Measurements from ENCODE around the gene EMC9. TPM values are rescaled to one million over a fixed set of nuclear protein-coding genes. Genes with fewer than 3 reads are reported as not detected.

EMC9 gene
- total RNA-seq, 3 donors from 2014 or later (not counting 1 experiment from before 2014, with no cell fraction given): 9.3 to 12.3 (median 12.0) TPM

GRCh38 chr14:24121210-24121609 lies 20.2 kb downstream of the EMC9 start:
- no peak for TF ChIP-seq CTCF (IDR thresholded peaks at IDR 0.05)
- ATAC-seq (no peak), DNase-seq (no peak)
- Mint-ChIP-seq H3K9me3 (no peaks in the 10 kb centered on the region), H3K4me3 (no peak overlapping the region), H3K4me1 (peaks cover 7 to 10% of the 10 kb centered on the region in 2 donors), H3K27ac (no peak overlapping the region), H3K27me3 (ENCODE audit: low read depth in 2 of 2) (no peaks in the 10 kb centered on the region), H3K36me3 (peaks cover 6% of the 10 kb centered on the region)
- Histone ChIP-seq H3K36me3 (ENCODE audit: control insufficient read depth, insufficient read depth, low read length) (peaks cover 56% of the 10 kb centered on the region), H3K27ac (ENCODE audit: low read length) (no peak overlapping the region), H3K4me1 (ENCODE audit: control insufficient read depth, insufficient read depth, low read length) (peaks cover 7% of the 10 kb centered on the region), H3K4me3 (ENCODE audit: low read length) (no peak overlapping the region), H3K9me3 (ENCODE audit: control insufficient read depth, insufficient read depth, low read length) (no peaks in the 10 kb centered on the region), H3K27me3 (ENCODE audit: control insufficient read depth, insufficient read depth, low read length) (no peaks in the 10 kb centered on the region)
- WGBS (ENCODE audit: insufficient coverage): 99% methylated on average over 5 of the region's 8 CpGs
- intact Hi-C loops (cut with micrococcal nuclease): no loop called here

GRCh38 chr14:24119691-24120090 lies 21.7 kb downstream of the EMC9 start:
- peaks cover 6% of the 10 kb centered on the region for H3K36me3 Mint-ChIP-seq
- H3K27me3 ChIP-seq (ENCODE audit: control insufficient read depth, insufficient read depth, low read length): no peaks in the 10 kb centered on the region
- H3K4me3 Mint-ChIP-seq: no peak overlapping the region
- WGBS (ENCODE audit: insufficient coverage): 99% methylated on average over 6 of the region's 6 CpGs
- ATAC-seq (no peak), DNase-seq (no peak)
- H3K4me3 ChIP-seq (ENCODE audit: low read length): no peak overlapping the region
- H3K4me1 Mint-ChIP-seq: peaks cover 22 to 25% of the 10 kb centered on the region in 2 donors
- intact Hi-C loops (cut with micrococcal nuclease): no loop called here
- H3K36me3 ChIP-seq (ENCODE audit: control insufficient read depth, insufficient read depth, low read length): peaks cover 56% of the 10 kb centered on the region
- no peak overlapping the region for H3K27ac ChIP-seq (ENCODE audit: low read length)
- TF ChIP-seq CTCF (IDR thresholded peaks at IDR 0.05): no peak
- no peak overlapping the region for H3K27ac Mint-ChIP-seq
- no peaks in the 10 kb centered on the region for H3K9me3 Mint-ChIP-seq
- H3K9me3 ChIP-seq (ENCODE audit: control insufficient read depth, insufficient read depth, low read length): no peaks in the 10 kb centered on the region
- peaks cover 16% of the 10 kb centered on the region for H3K4me1 ChIP-seq (ENCODE audit: control insufficient read depth, insufficient read depth, low read length)
- no peaks in the 10 kb centered on the region for H3K27me3 Mint-ChIP-seq (ENCODE audit: low read depth in 2 of 2)

GRCh38 chr14:24117179-24117578 lies 24.2 kb downstream of the EMC9 start:
- 92% methylated on average over 6 of the region's 6 CpGs for WGBS (ENCODE audit: insufficient coverage)
- no peaks in the 10 kb centered on the region for H3K27me3 ChIP-seq (ENCODE audit: control insufficient read depth, insufficient read depth, low read length)
- H3K4me3 ChIP-seq (ENCODE audit: low read length): no peak overlapping the region
- no peak for TF ChIP-seq CTCF (IDR thresholded peaks at IDR 0.05)
- H3K4me3 Mint-ChIP-seq: no peak overlapping the region
- intact Hi-C loops (cut with micrococcal nuclease): no loop called here
- peaks cover 24% of the 10 kb centered on the region for H3K4me1 ChIP-seq (ENCODE audit: control insufficient read depth, insufficient read depth, low read length)
- no peak overlapping the region for H3K27ac Mint-ChIP-seq
- H3K9me3 Mint-ChIP-seq: no peaks in the 10 kb centered on the region
- H3K9me3 ChIP-seq (ENCODE audit: control insufficient read depth, insufficient read depth, low read length): no peaks in the 10 kb centered on the region
- H3K36me3 Mint-ChIP-seq: peaks cover 6% of the 10 kb centered on the region
- no peaks in the 10 kb centered on the region for H3K27me3 Mint-ChIP-seq (ENCODE audit: low read depth in 2 of 2)
- DNase-seq (no peak), ATAC-seq (no peak)
- H3K4me1 Mint-ChIP-seq: peaks cover 22 to 27% of the 10 kb centered on the region in 2 donors
- no peak overlapping the region for H3K27ac ChIP-seq (ENCODE audit: low read length)
- peaks cover 46% of the 10 kb centered on the region for H3K36me3 ChIP-seq (ENCODE audit: control insufficient read depth, insufficient read depth, low read length)

GRCh38 chr14:24116128-24116814 lies 25.1 kb downstream of the EMC9 start:
- Mint-ChIP-seq H3K4me3 (peak overlapping the region; percentile 99), H3K27ac (peak overlapping the region; percentile 96 to 99), H3K27me3 (ENCODE audit: low read depth in 2 of 2) (no peaks in the 10 kb centered on the region), H3K36me3 (peaks cover 6% of the 10 kb centered on the region), H3K9me3 (no peaks in the 10 kb centered on the region), H3K4me1 (peaks cover 22 to 27% of the 10 kb centered on the region in 2 donors)
- peaks cover 39% of the 10 kb centered on the region for H3K36me3 ChIP-seq (ENCODE audit: control insufficient read depth, insufficient read depth, low read length)
- H3K27me3 ChIP-seq (ENCODE audit: control insufficient read depth, insufficient read depth, low read length): no peaks in the 10 kb centered on the region
- H3K4me3 ChIP-seq (ENCODE audit: low read length): peak overlapping the region; percentile 62
- WGBS (ENCODE audit: insufficient coverage): 66% methylated on average over 6 of the region's 6 CpGs
- H3K27ac ChIP-seq (ENCODE audit: low read length): no peak overlapping the region
- H3K9me3 ChIP-seq (ENCODE audit: control insufficient read depth, insufficient read depth, low read length): no peaks in the 10 kb centered on the region
- no peak for TF ChIP-seq CTCF (IDR thresholded peaks at IDR 0.05)
- intact Hi-C loops (cut with micrococcal nuclease): no loop called here
- peaks cover 24% of the 10 kb centered on the region for H3K4me1 ChIP-seq (ENCODE audit: control insufficient read depth, insufficient read depth, low read length)
- ATAC-seq (no peak), DNase-seq (no peak)
